SK-N-SH (cell line): Measurements from ENCODE around the gene GABRG3. TPM values are rescaled to one million over a fixed set of nuclear protein-coding genes. Genes with fewer than 3 reads are reported as not detected.

Experiments used
- CTCF ChIA-PET: fragments of 300-600, 350-600 bp; formaldehyde crosslinking; extraction: SDS; loops from one replicate; lab custom pipeline; 2021; lab: Yijun Ruan, JAX
- POLR2A ChIA-PET: fragments of 350-600 bp; sonication (Branson Sonifier 250); formaldehyde crosslinking; extraction: SDS; loops from one replicate; lab custom pipeline; 2020; ENCODE audit warnings: antibody characterized with exemption, inconsistent platforms; lab: Yijun Ruan, JAX
- DNase-seq: peaks from one replicate; pipeline ENCODE4 v3.0.0; 2012
- H2AFZ ChIP-seq: fragments of 200-600 bp; sonication (generic); 2 replicates; pipeline ENCODE4 v1.8.1; 2016; ENCODE audit warnings: antibody characterized with exemption, mild to moderate bottlenecking, low read depth
- H3F3A ChIP-seq: fragments of 200-600 bp; sonication (generic); replicated peaks from 2 replicates; pipeline ENCODE3; 2016; ENCODE audit warnings: antibody characterized with exemption, mild to moderate bottlenecking; ENCODE audit not compliant: insufficient read depth
- H3K27ac ChIP-seq, 2 experiments: fragments of 200-500 bp in 1 of 2; fragments of 200-600 bp in 1 of 2; sonication (Bioruptor generic) in 1 of 2; sonication (generic), shearing (Covaris generic) in 1 of 2; 2 replicates each; pipeline versions ENCODE4 v1.5.1 to v1.6.1; 2014 to 2016; ENCODE audit warnings: low read depth in 2 of 2, inconsistent platforms in 1 of 2, low read length in 1 of 2, mild to moderate bottlenecking in 1 of 2, mixed read lengths in 1 of 2
- H3K27me3 ChIP-seq: fragments of 200-600 bp; sonication (generic), shearing (Covaris generic); 2 replicates; pipeline ENCODE4 v1.6.1; 2016; ENCODE audit warnings: mixed run types; ENCODE audit not compliant: insufficient read depth
- H3K36me3 ChIP-seq, 2 experiments: fragments of 200-500 bp in 1 of 2; fragments of 200-600 bp in 1 of 2; sonication (Bioruptor generic) in 1 of 2; sonication (generic) in 1 of 2; replicated peaks in 1 of 2; 2 replicates each; pipeline versions ENCODE3 to v1.5.1; 2014 to 2016; ENCODE audit warnings: low read length in 1 of 2, mild to moderate bottlenecking in 1 of 2; ENCODE audit not compliant: insufficient read depth in 2 of 2, control insufficient read depth in 1 of 2
- H3K4me1 ChIP-seq, 2 experiments: fragments of 200-500 bp in 1 of 2; fragments of 200-600 bp in 1 of 2; sonication (Bioruptor generic) in 1 of 2; sonication (generic), shearing (Covaris generic) in 1 of 2; 2 replicates each; pipeline versions ENCODE4 v1.5.1 to v1.6.1; 2014 to 2016; ENCODE audit warnings: low read depth in 1 of 2, low read length in 1 of 2, mixed run types in 1 of 2; ENCODE audit not compliant: insufficient read depth in 2 of 2, control insufficient read depth in 1 of 2
- H3K4me2 ChIP-seq: fragments of 200-600 bp; sonication (generic), shearing (Covaris generic); 2 replicates; pipeline ENCODE4 v1.6.1; 2017; ENCODE audit warnings: mixed run types
- H3K4me3 ChIP-seq, 2 experiments: fragments of 200-500 bp in 1 of 2; fragments of 200-600 bp in 1 of 2; sonication (Bioruptor generic) in 1 of 2; sonication (generic), shearing (Covaris generic) in 1 of 2; 2 replicates each; pipeline versions ENCODE4 v1.5.1 to v1.8.1; 2014 to 2016; ENCODE audit warnings: low read depth in 2 of 2, inconsistent platforms in 1 of 2, low read length in 1 of 2, mild to moderate bottlenecking in 1 of 2, mixed read lengths in 1 of 2, moderate library complexity in 1 of 2
- H3K79me2 ChIP-seq: fragments of 200-600 bp; sonication (generic); 2 replicates; pipeline ENCODE4 v1.8.1; 2017; ENCODE audit warnings: mild to moderate bottlenecking; ENCODE audit not compliant: insufficient read depth
- H3K9ac ChIP-seq: fragments of 200-600 bp; sonication (generic); 2 replicates; pipeline ENCODE4 v1.6.1; 2017; ENCODE audit warnings: mixed run types
- H3K9me2 ChIP-seq: fragments of 200-600 bp; sonication (generic); 2 replicates; pipeline ENCODE4 v1.6.1; 2017; ENCODE audit warnings: mixed run types
- H3K9me3 ChIP-seq: fragments of 200-600 bp; sonication (generic); 2 replicates; pipeline ENCODE4 v1.6.1; 2017; ENCODE audit warnings: mixed run types, mild to moderate bottlenecking, moderate library complexity
- H4K20me1 ChIP-seq: fragments of 200-600 bp; sonication (generic); 2 replicates; pipeline ENCODE4 v1.6.1; 2017; ENCODE audit warnings: mild to moderate bottlenecking, mixed run types; ENCODE audit not compliant: insufficient read depth
- CHD2 ChIP-seq: fragments of 150-350 bp; IDR thresholded peaks from 2 replicates; pipeline ENCODE4 v1.6.1; 2018; ENCODE audit warnings: low read length; ENCODE audit not compliant: partially characterized antibody
- ELF1 ChIP-seq: IDR thresholded peaks from 2 replicates; pipeline ENCODE4 v1.4.0; 2012
- EP300 ChIP-seq, 2 experiments: IDR thresholded peaks; 2 replicates each; pipeline versions ENCODE4 v1.4.0 to v1.6.1; 2012; ENCODE audit warnings: borderline replicate concordance in 1 of 2, low read depth in 1 of 2, low read length in 1 of 2
- FOSL2 ChIP-seq: IDR thresholded peaks from 2 replicates; pipeline ENCODE4 v1.4.0; 2012; ENCODE audit warnings: low read depth, mild to moderate bottlenecking, moderate library complexity, borderline replicate concordance
- FOXM1 ChIP-seq: IDR thresholded peaks from 2 replicates; pipeline ENCODE4 v1.4.0; 2012; ENCODE audit warnings: low read depth, mild to moderate bottlenecking
- GABPA ChIP-seq: IDR thresholded peaks from 2 replicates; pipeline ENCODE4 v1.4.0; 2012; ENCODE audit warnings: low read depth, mild to moderate bottlenecking
- JUND ChIP-seq: IDR thresholded peaks from 2 replicates; pipeline ENCODE4 v1.4.0; 2012
- MAX ChIP-seq: IDR thresholded peaks from 2 replicates; pipeline ENCODE4 v1.4.0; 2012; ENCODE audit warnings: low read depth
- MEF2A ChIP-seq: IDR thresholded peaks from 2 replicates; pipeline ENCODE4 v1.4.0; 2012; ENCODE audit warnings: low read depth, borderline replicate concordance
- MXI1 ChIP-seq: IDR thresholded peaks from 2 replicates; pipeline ENCODE4 v1.6.1; 2012; ENCODE audit warnings: mild to moderate bottlenecking, low read depth, low read length, improper control_type of control experiment
- NRF1 ChIP-seq: IDR thresholded peaks from 2 replicates; pipeline ENCODE4 v1.6.1; 2012; ENCODE audit warnings: low read depth, mild to moderate bottlenecking, low read length
- PBX3 ChIP-seq: IDR thresholded peaks from 2 replicates; pipeline ENCODE4; 2012
- RAD21 ChIP-seq: IDR thresholded peaks from 2 replicates; pipeline ENCODE4 v1.6.1; 2012; ENCODE audit warnings: mild to moderate bottlenecking, low read length
- RCOR1 ChIP-seq: fragments of 150-350 bp; IDR thresholded peaks from 2 replicates; pipeline ENCODE4 v1.6.1; 2017; ENCODE audit warnings: antibody characterized with exemption, low read length
- RFX5 ChIP-seq: IDR thresholded peaks from 2 replicates; pipeline ENCODE4 v1.6.1; 2012; ENCODE audit warnings: mild to moderate bottlenecking, improper control_type of control experiment, low read length
- SMC3 ChIP-seq: IDR thresholded peaks from 2 replicates; pipeline ENCODE4 v1.6.1; 2012; ENCODE audit warnings: low read depth, low read length, improper control_type of control experiment
- TAF1 ChIP-seq: IDR thresholded peaks from 2 replicates; pipeline ENCODE4 v1.6.1; 2012; ENCODE audit warnings: low read depth, mild to moderate bottlenecking, low read length, moderate library complexity, borderline replicate concordance
- TCF12 ChIP-seq: IDR thresholded peaks from 2 replicates; pipeline ENCODE4 v1.4.0; 2012
- TEAD4 ChIP-seq: IDR thresholded peaks from 2 replicates; pipeline ENCODE4 v1.4.0; 2012; ENCODE audit warnings: mild to moderate bottlenecking, borderline replicate concordance; ENCODE audit not compliant: insufficient read depth
- YY1 ChIP-seq: IDR thresholded peaks from 2 replicates; pipeline ENCODE4 v1.4.0; 2012; ENCODE audit warnings: low read depth, mild to moderate bottlenecking
- WGBS: methylation state at CpG from one replicate; pipeline ENCODE4 v1.1.6; 2017; ENCODE audit warnings: low lambda C conversion rate; 5-methylcytosine and 5-hydroxymethylcytosine counted together
- polyA plus RNA-seq, 3 experiments: library from polyadenylated mRNA; depleted of rRNA; stranded (reverse); fragments of >200 nt; gene quantifications; 2 replicates each; pipeline ENCODE4 v1.2.3, GENCODE V29; 2012

GABRG3 gene
- polyA plus RNA-seq, 1 of the 3 experiments (the other 2 are of a cell fraction) = not detected

- Histone ChIP-seq H3K4me3 (no peak overlapping the region), H3K79me2 (no peaks in the 10 kb centered on the region), H4K20me1 (no peaks in the 10 kb centered on the region), H3K4me1 (no peaks in the 10 kb centered on the region; a peak in 2 of 4 replicates), H3K9me2 (no peaks in the 10 kb centered on the region; the same call in 1 of the 2 replicates), H3K9ac (no peak overlapping the region), H3K27me3 (no peaks in the 10 kb centered on the region), H3K4me2 (no peak overlapping the region), H3F3A (no peaks in the 10 kb centered on the region), H3K27ac (no peak overlapping the region), H2AFZ (no peak overlapping the region), H3K36me3 (no peaks in the 10 kb centered on the region), H3K9me3 (no peaks in the 10 kb centered on the region)
- ChIA-PET CTCF (no interaction called here), POLR2A (no interaction called here)
- 34% methylated on average over 11 of the region's 12 CpGs for WGBS
- TF ChIP-seq GABPA (no peak), RCOR1 (no peak), MAX (no peak), FOSL2 (no peak), NRF1 (no peak), TEAD4 (no peak), TAF1 (no peak), CHD2 (no peak), PBX3 (no peak), RAD21 (no peak), RFX5 (no peak)
- DNase-seq = no peak
Observed at GRCh38 chr15:27490867-27491595, 520.0 kb downstream of the GABRG3 start.

- Histone ChIP-seq H3K27me3 (no peaks in the 10 kb centered on the region), H4K20me1 (no peaks in the 10 kb centered on the region), H3K4me3 (no peak overlapping the region), H3K36me3 (no peaks in the 10 kb centered on the region), H3K9ac (no peak overlapping the region), H3K4me2 (no peak overlapping the region), H3K4me1 (no peaks in the 10 kb centered on the region; a peak in 2 of 4 replicates), H3K9me3 (no peaks in the 10 kb centered on the region), H2AFZ (no peak overlapping the region), H3K27ac (no peak overlapping the region), H3K9me2 (no peaks in the 10 kb centered on the region; the same call in 1 of the 2 replicates), H3K79me2 (no peaks in the 10 kb centered on the region), H3F3A (no peaks in the 10 kb centered on the region)
- TF ChIP-seq MEF2A = no peak
- no peak for TF ChIP-seq RFX5
- TF ChIP-seq PBX3 = no peak
- no peak for TF ChIP-seq JUND
- TF ChIP-seq TCF12 = no peak
- no peak for TF ChIP-seq ELF1
- no peak for TF ChIP-seq GABPA
- no peak for TF ChIP-seq MAX
- TF ChIP-seq MXI1 = no peak
- TF ChIP-seq FOXM1 = no peak
- TF ChIP-seq SMC3 = no peak
- no peak for TF ChIP-seq YY1
- TF ChIP-seq EP300 (IDR thresholded peaks at IDR 0.05; ENCODE audit: borderline replicate concordance in 1 of 2, low read depth in 1 of 2, low read length in 1 of 2) = no peak
- DNase-seq = no peak
- ChIA-PET CTCF (no interaction called here), POLR2A (no interaction called here)
- 28% methylated on average over 10 of the region's 10 CpGs for WGBS
Observed at GRCh38 chr15:27491666-27492621, 521.0 kb downstream of the GABRG3 start.
